Measurements from ENCODE around the gene RASSF9.

GRCh38 chr12:85755760-85756159, 80.4 kb downstream of the RASSF9 start:
- TF ChIP-seq, protein P1, sequence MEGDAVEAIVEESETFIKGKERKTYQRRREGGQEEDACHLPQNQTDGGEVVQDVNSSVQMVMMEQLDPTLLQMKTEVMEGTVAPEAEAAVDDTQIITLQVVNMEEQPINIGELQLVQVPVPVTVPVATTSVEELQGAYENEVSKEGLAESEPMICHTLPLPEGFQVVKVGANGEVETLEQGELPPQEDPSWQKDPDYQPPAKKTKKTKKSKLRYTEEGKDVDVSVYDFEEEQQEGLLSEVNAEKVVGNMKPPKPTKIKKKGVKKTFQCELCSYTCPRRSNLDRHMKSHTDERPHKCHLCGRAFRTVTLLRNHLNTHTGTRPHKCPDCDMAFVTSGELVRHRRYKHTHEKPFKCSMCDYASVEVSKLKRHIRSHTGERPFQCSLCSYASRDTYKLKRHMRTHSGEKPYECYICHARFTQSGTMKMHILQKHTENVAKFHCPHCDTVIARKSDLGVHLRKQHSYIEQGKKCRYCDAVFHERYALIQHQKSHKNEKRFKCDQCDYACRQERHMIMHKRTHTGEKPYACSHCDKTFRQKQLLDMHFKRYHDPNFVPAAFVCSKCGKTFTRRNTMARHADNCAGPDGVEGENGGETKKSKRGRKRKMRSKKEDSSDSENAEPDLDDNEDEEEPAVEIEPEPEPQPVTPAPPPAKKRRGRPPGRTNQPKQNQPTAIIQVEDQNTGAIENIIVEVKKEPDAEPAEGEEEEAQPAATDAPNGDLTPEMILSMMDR (IDR thresholded peaks at IDR 0.05): no peak
- no peak for TF ChIP-seq POLR2A (IDR thresholded peaks at IDR 0.05)

All from transverse colon (tissue), 3 donors.